Testis (tissue), 3 donors: ENCODE data around the gene PGBD1. TPM values are rescaled to one million over a fixed set of nuclear protein-coding genes. Genes with fewer than 3 reads are reported as not detected.
A peak's percentile ranks its signal among the peaks of the same experiment; 100 is the strongest.
"Not testable (repeated sequence)": the region's sequence is repeated elsewhere in the genome, so short reads cannot be mapped to it uniquely, and the experiment has no call there.

Experiments
- DNase-seq: peaks from one replicate; pipeline ENCODE4 v3.0.0-alpha.2; 2019
- H3K27ac ChIP-seq, 2 donors: fragments of 200-600 bp; sonication (generic); one replicate each; pipeline ENCODE4 v1.5.1; 2019
- H3K27me3 ChIP-seq: fragments of 200-600 bp; sonication (generic); one replicate; pipeline ENCODE4 v1.5.1; 2019
- H3K36me3 ChIP-seq: fragments of 200-600 bp; sonication (generic); one replicate; pipeline ENCODE4 v1.5.1; 2017; ENCODE audit warnings: low read depth; ENCODE audit errors: missing control alignments
- H3K4me1 ChIP-seq: fragments of 200-600 bp; sonication (generic); one replicate; pipeline ENCODE4 v1.5.1; 2019
- H3K4me3 ChIP-seq, 2 donors: fragments of 200-600 bp; sonication (generic); one replicate each; pipeline ENCODE4 v1.5.1; 2017 to 2019
- H3K9me3 ChIP-seq: fragments of 200-600 bp; sonication (generic); one replicate; pipeline ENCODE4 v1.5.1; 2017
- POLR2A ChIP-seq: fragments of 450-650 bp; IDR thresholded peaks from one replicate; pipeline ENCODE4 v1.6.1; 2017; ENCODE audit warnings: antibody characterized with exemption, mild to moderate bottlenecking, moderate library complexity
- WGBS, 2 donors: methylation state at CpG; one replicate each; pipeline ENCODE4 v1.1.5; 2018; 5-methylcytosine and 5-hydroxymethylcytosine counted together
- intact Hi-C: fragments of 100-400 bp; cut with DNase I; formaldehyde crosslinking; loops from one replicate; pipeline ENCODE4 v1.15.1; 2023; ENCODE audit warnings: low total_unique reads
- polyA plus RNA-seq: library from polyadenylated mRNA; stranded (reverse); fragments of 350-450 nt; fragmentation: Illumina TruSeq; extraction: RNeasy Lipid Tissue Mini Kit (QIAGEN cat#74804); gene quantifications from one replicate; pipeline ENCODE4 v1.2.3, GENCODE V29; 2014; ENCODE audit warnings: low read depth, low replicate concordance; ENCODE audit not compliant: insufficient read depth
- total RNA-seq, 2 donors: library from RNA; depleted of rRNA; stranded (reverse); fragments of >200 nt; gene quantifications; one replicate each; pipeline ENCODE4 v1.2.3, GENCODE V29; 2016
- TF ChIP-seq, protein P1 (sequence below), 3 experiments: fragments of 450-650 bp in 2 of 3; fragments of 200-600 bp in 1 of 3; sonication (generic) in 1 of 3; IDR thresholded peaks; one replicate each; pipeline ENCODE4 v1.5.1; 2016 to 2019; ENCODE audit warnings: antibody characterized with exemption in 3 of 3, mild to moderate bottlenecking in 2 of 3, moderate library complexity in 1 of 3

PGBD1 gene
- total and polyA plus RNA-seq, 3 donors from 2014 or later, result 4.8 to 6.9 (median 6.1) TPM

DNA sequence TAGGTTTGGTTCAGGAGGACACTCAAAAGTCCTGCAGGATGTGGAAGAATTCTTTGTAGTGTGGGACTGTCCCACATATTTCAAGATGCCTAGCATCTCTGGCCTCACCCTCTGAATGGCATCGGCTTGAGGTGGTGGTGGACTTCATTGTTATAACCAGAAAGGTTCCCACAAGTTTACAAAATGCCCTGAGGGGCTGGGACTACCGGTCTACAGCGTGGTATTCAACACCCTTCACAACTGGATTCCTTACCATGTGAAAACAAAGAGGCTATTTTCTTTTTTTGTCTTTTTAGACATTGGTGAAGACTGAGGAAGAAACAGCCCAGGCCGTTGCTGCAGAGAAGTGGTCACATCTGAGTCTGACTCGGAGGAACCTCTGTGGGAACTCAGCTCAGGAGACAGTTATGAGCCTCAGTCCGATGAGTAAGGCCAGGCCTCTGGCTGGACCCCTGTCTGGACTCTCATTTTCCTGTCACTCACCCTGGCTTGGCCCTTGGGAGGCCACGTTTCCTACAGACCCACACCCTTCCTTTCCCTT lies 15.2 kb downstream of the PGBD1 start:
- intact Hi-C loops, result no loop called here
- no peak overlapping the region for H3K4me3 ChIP-seq
- no peaks in the 10 kb centered on the region for H3K9me3 ChIP-seq
- H3K36me3 ChIP-seq, result no peaks in the 10 kb centered on the region
- 92 to 97% methylated on average over 7 of the region's 7 CpGs for WGBS, 2 donors
- TF ChIP-seq, protein P1, sequence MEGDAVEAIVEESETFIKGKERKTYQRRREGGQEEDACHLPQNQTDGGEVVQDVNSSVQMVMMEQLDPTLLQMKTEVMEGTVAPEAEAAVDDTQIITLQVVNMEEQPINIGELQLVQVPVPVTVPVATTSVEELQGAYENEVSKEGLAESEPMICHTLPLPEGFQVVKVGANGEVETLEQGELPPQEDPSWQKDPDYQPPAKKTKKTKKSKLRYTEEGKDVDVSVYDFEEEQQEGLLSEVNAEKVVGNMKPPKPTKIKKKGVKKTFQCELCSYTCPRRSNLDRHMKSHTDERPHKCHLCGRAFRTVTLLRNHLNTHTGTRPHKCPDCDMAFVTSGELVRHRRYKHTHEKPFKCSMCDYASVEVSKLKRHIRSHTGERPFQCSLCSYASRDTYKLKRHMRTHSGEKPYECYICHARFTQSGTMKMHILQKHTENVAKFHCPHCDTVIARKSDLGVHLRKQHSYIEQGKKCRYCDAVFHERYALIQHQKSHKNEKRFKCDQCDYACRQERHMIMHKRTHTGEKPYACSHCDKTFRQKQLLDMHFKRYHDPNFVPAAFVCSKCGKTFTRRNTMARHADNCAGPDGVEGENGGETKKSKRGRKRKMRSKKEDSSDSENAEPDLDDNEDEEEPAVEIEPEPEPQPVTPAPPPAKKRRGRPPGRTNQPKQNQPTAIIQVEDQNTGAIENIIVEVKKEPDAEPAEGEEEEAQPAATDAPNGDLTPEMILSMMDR (IDR thresholded peaks at IDR 0.05), result no peak
- no peak for TF ChIP-seq POLR2A
- H3K27ac ChIP-seq, result no peak overlapping the region
- H3K27me3 ChIP-seq, result no peaks in the 10 kb centered on the region
- DNase-seq, result no peak
- H3K4me1 ChIP-seq, result no peaks in the 10 kb centered on the region

DNA sequence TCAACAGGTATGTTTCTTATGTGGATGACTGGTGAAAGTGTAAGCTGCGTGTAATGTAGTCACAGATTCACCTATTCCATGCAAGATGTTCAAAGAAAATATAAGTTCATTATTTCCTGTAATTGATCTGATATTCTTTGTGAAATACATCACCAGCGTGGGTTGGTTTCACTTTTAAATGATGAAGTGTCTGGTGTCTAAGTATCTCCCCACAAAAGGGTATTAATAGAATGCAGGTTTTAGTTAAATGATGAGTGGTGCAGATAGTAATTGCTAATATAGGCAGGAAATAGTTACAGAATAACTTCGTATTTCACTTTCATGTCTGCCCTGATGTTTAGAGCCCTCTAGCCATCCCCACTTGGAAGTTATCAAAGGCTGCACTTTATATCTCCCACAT lies 22.2 kb downstream of the PGBD1 start:
- Histone ChIP-seq H3K27me3 (no peaks in the 10 kb centered on the region), H3K27ac (no peak overlapping the region), H3K9me3 (no peaks in the 10 kb centered on the region), H3K4me3 (no peak overlapping the region), H3K36me3 (no peaks in the 10 kb centered on the region), H3K4me1 (no peaks in the 10 kb centered on the region)
- 85 to 91% methylated on average over 3 of the region's 3 CpGs for WGBS, 2 donors
- TF ChIP-seq POLR2A, result no peak
- TF ChIP-seq, protein P1 (IDR thresholded peaks at IDR 0.05), result no peak
- DNase-seq, result no peak
- intact Hi-C loops, result no loop called here

DNA sequence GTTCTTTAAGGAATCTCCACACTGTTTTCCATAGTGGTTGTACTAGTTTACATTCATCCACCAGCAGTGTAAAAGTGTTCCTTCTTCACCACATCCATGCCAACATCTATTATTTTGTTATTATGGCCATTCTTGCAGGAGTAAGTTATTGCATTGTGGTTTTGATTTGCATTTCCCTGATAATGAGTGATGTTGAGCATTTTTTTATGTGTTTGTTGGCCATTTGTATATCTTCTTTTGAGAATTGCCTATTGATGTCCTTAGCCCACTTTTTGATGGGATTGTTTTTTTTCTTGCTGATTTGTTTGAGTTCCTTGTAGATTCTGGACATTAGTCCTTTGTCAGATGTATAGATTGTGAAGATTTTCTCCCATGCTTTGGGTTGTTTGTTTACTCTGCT lies 25.0 kb downstream of the PGBD1 start:
- H3K27me3 ChIP-seq, intact Hi-C loops, DNase-seq, H3K9me3 ChIP-seq, H3K36me3 ChIP-seq, H3K4me3 ChIP-seq, H3K27ac ChIP-seq, H3K4me1 ChIP-seq: not testable (repeated sequence)

DNA sequence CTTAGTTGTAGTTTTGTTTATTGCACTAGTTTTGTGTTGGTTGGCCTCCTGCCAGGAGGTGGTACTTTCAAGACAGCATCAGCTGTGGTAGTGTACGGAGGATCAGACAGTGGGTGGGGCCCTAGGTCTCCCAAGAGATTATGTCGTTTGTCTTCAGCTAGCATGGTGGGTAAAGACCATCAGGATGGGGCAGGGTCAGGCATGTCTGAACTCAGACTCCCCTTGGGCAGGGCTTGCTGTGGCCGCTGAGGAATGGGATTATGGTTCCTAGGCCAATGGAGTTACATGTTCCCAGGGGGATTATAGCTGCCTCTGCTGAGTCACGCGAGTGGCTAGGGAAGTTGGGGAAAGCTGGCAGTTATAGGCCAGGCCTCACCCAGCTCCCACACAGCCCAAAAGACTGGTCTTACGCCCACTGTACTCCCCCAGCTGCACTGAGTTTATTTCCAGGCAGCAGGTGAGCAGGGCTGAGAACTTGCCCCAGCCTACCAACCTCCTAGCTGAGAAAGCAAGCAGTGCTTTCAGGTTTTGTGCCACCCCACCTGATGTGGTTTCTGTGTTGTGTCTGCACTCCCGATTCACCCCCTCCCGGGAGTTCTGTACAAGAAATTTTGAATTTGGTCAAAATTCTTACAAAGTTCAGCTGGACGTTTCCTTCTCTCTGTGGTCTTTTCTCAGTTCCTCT lies 29.9 kb downstream of the PGBD1 start:
- no peak overlapping the region for H3K27ac ChIP-seq
- intact Hi-C loops, result no loop called here

DNA sequence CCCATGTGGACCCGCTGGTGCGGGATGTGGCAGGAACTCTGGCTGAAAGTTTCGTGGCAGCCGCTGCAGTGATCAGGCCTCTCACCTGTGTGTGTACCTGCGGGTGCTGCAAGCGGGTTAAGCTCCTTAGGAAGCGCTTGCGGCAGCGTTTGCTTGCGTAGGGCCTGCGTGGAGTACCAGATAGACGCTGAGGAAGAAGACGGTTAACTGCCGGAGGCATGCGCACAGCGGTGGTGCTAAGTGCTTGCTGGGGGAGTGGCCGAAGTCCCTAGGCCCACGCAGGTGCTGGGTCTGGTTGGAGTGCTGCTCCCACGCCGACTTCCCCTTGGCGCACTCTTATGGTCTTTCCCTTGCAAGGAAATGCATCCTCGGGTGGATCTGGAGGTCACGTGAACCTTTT lies 31.6 kb downstream of the PGBD1 start:
- intact Hi-C loops, result no loop called here
- DNase-seq, result peak; percentile 21
- no peaks in the 10 kb centered on the region for H3K4me1 ChIP-seq
- H3K36me3 ChIP-seq, result no peaks in the 10 kb centered on the region
- 69 to 73% methylated on average over 18 to 23 of the region's 23 CpGs for WGBS, 2 donors
- no peaks in the 10 kb centered on the region for H3K9me3 ChIP-seq
- H3K4me3 ChIP-seq, result no peak overlapping the region
- TF ChIP-seq POLR2A, result no peak
- TF ChIP-seq, protein P1 (IDR thresholded peaks at IDR 0.05), result no peak
- H3K27ac ChIP-seq, result no peak overlapping the region
- H3K27me3 ChIP-seq, result no peaks in the 10 kb centered on the region

More for the DNA sequence above, 29.9 kb downstream of the PGBD1 start:
- WGBS, 2 donors, result 81 to 87% methylated on average over 9 of the region's 9 CpGs
- H3K4me1 ChIP-seq, result no peaks in the 10 kb centered on the region
- no peak for TF ChIP-seq POLR2A
- TF ChIP-seq, protein P1 (IDR thresholded peaks at IDR 0.05), result no peak
- H3K36me3 ChIP-seq, result no peaks in the 10 kb centered on the region
- no peak for DNase-seq
- H3K9me3 ChIP-seq, result no peaks in the 10 kb centered on the region
- H3K27me3 ChIP-seq, result no peaks in the 10 kb centered on the region
- no peak overlapping the region for H3K4me3 ChIP-seq
